ENCODE data around the gene SLC4A2. TPM values are rescaled to one million over a fixed set of nuclear protein-coding genes. Genes with fewer than 3 reads are reported as not detected.

The SLC4A2 gene
- total RNA-seq, 6 experiments from 2014 or later, result 74.0 to 140 (median 106) TPM

DNA sequence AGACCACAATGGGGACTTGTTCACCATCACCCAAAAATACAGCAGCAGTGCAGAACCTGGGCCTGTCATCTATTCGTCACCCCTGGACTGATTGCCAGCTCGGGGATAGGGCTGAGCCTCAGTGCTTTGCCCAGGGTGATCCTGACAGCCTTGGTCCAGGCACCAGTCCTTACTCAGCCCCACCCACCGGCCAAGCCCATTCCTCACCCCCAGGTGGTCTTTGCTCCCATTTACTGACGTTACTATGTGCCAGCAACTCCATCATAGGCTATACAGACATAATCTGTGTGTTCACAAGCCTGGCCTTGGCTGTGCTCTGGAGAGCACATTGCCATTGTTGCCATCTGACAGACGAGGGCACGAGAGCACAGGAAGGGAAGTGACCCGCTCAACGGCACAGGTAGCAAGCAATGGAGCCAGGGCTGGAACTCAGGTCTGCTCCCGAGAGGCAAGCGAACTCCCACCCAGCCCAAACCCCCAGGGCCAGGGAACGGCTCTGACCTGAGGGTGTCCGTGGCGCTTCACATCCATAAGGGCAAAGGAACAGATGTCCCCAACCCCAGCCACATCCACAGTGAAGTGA is 41.9 kb upstream of the SLC4A2 start:
- H3K27me3 ChIP-seq, result peaks cover 0 to 12% of the 10 kb centered on the region in 2 donors
- H3K9me3 ChIP-seq, result no peaks in the 10 kb centered on the region
- H3K4me1 ChIP-seq, result peaks cover 0 to 20% (median 2%) of the 10 kb centered on the region in 4 donors
- no peak overlapping the region for H3K4me3 ChIP-seq
- H3K36me3 ChIP-seq, result no peaks in the 10 kb centered on the region
- H3K27ac ChIP-seq, result no peak overlapping the region
- DNase-seq (peak in 1 of 3 donors; percentile 46), ATAC-seq (no peak)
- WGBS (ENCODE audit: insufficient coverage, low coverage, low lambda C conversion rate, missing lambda C conversion rate), result 7% methylated on average over 5 of the region's 13 CpGs
- intact Hi-C loops (cut with DNase I), result no loop called here
- TF ChIP-seq POLR2A (IDR thresholded peaks at IDR 0.05) (no peak), CTCF (IDR thresholded peaks at IDR 0.05) (no peak)

GRCh38 chr7:151017953-151018420 is 41.4 kb upstream of the SLC4A2 start:
- no peak overlapping the region for H3K27ac ChIP-seq
- intact Hi-C loops (cut with DNase I), result no loop called here
- WGBS (ENCODE audit: insufficient coverage, low coverage, low lambda C conversion rate, missing lambda C conversion rate), result 8% methylated on average over 15 of the region's 34 CpGs
- no peak overlapping the region for H3K4me3 ChIP-seq
- H3K27me3 ChIP-seq, result peaks cover 0 to 12% of the 10 kb centered on the region in 2 donors
- DNase-seq, result peak; percentile 61 to 76 (median 73)
- peak; percentile 73 to 80 (median 75) for ATAC-seq
- no peaks in the 10 kb centered on the region for H3K9me3 ChIP-seq
- peaks cover 0 to 20% (median 2%) of the 10 kb centered on the region in 4 donors for H3K4me1 ChIP-seq
- peak; percentile 72 to 93 (median 87) for TF ChIP-seq CTCF (IDR thresholded peaks at IDR 0.05)
- no peak for TF ChIP-seq POLR2A (IDR thresholded peaks at IDR 0.05)
- H3K36me3 ChIP-seq, result no peaks in the 10 kb centered on the region

GRCh38 chr7:151018421-151019129 is 40.8 kb upstream of the SLC4A2 start:
- no peak for TF ChIP-seq POLR2A (IDR thresholded peaks at IDR 0.05)
- no peak for TF ChIP-seq CTCF (IDR thresholded peaks at IDR 0.05)
- ATAC-seq, result peak; percentile 8 to 24 (median 18)
- Histone ChIP-seq H3K27me3 (peaks cover 0 to 12% of the 10 kb centered on the region in 2 donors), H3K36me3 (no peaks in the 10 kb centered on the region), H3K27ac (no peak overlapping the region), H3K9me3 (no peaks in the 10 kb centered on the region), H3K4me3 (peak overlapping the region in 1 of 3 donors; percentile 13), H3K4me1 (peaks cover 0 to 19% (median 2%) of the 10 kb centered on the region in 4 donors)
- WGBS (ENCODE audit: insufficient coverage, low coverage, low lambda C conversion rate, missing lambda C conversion rate), result no CpG with 5 or more reads among the region's 82 CpGs
- peak in 1 of 3 donors; percentile 44 for DNase-seq
- intact Hi-C loops (cut with DNase I), result no loop called here

GRCh38 chr7:151019130-151019447 is 40.3 kb upstream of the SLC4A2 start:
- no peak for TF ChIP-seq CTCF (IDR thresholded peaks at IDR 0.05)
- no peak for TF ChIP-seq POLR2A (IDR thresholded peaks at IDR 0.05)
- DNase-seq (no peak), ATAC-seq (peak in 1 of 4 donors; percentile 25)
- Histone ChIP-seq H3K27ac (no peak overlapping the region), H3K36me3 (no peaks in the 10 kb centered on the region), H3K27me3 (peaks cover 0 to 10% of the 10 kb centered on the region in 2 donors), H3K4me1 (peaks cover 0 to 14% (median 2%) of the 10 kb centered on the region in 4 donors), H3K9me3 (no peaks in the 10 kb centered on the region), H3K4me3 (peak overlapping the region in 1 of 3 donors; percentile 13)
- no CpG with 5 or more reads among the region's 20 CpGs for WGBS (ENCODE audit: insufficient coverage, low coverage, low lambda C conversion rate, missing lambda C conversion rate)
- intact Hi-C loops (cut with DNase I), result no loop called here

Measured in right lobe of liver (tissue), 6 donors.